IMR-90 (cell line): Measurements from ENCODE around the gene WNT9B. TPM values are rescaled to one million over a fixed set of nuclear protein-coding genes. Genes with fewer than 3 reads are reported as not detected.

ENCODE experiments used
- ATAC-seq: fragments of 200-7000 bp; cut with Tn5 transposase; 2 replicates; pipeline ENCODE4 v1.9.1; 2020; ENCODE audit warnings: low read depth, mild to moderate bottlenecking, moderate library complexity
- BruUV-seq: library from RNA; stranded (reverse); fragments of 400-500 nt; replicated peaks from 2 replicates; lab custom pipeline; 2021; lab: Mats Ljungman, UMichigan
- CTCF ChIA-PET: fragments of 300-600 bp; formaldehyde crosslinking; extraction: SDS; loops from one replicate; lab custom pipeline; 2021; ENCODE audit warnings: antibody characterized with exemption; lab: Yijun Ruan, JAX
- POLR2A ChIA-PET: fragments of 300-600 bp; sonication (Branson Sonifier 250); formaldehyde crosslinking; loops from one replicate; lab custom pipeline; 2022; ENCODE audit warnings: antibody characterized with exemption; ENCODE audit not compliant: unreplicated experiment; lab: Charles Lee
- DNase-seq: peaks from one replicate; pipeline ENCODE4 v3.0.0; 2013
- H2AFZ ChIP-seq: replicated peaks from 2 replicates; pipeline ENCODE3; 2013; ENCODE audit warnings: low read length, mild to moderate bottlenecking; ENCODE audit not compliant: poor library complexity
- H2AK5ac ChIP-seq: 2 replicates; pipeline ENCODE4 v1.6.1; 2013; ENCODE audit warnings: low read depth, low read length, inconsistent platforms
- H2AK9ac ChIP-seq: replicated peaks from 2 replicates; pipeline ENCODE3; 2013; ENCODE audit warnings: mild to moderate bottlenecking, low read depth, low read length, moderate library complexity; ENCODE audit not compliant: poor library complexity
- H2BK120ac ChIP-seq: 2 replicates; pipeline ENCODE4 v1.6.1; 2013; ENCODE audit warnings: low read depth, low read length, inconsistent platforms
- H2BK15ac ChIP-seq: 3 replicates; pipeline ENCODE4 v1.6.1; 2013; ENCODE audit warnings: low read depth, low read length, inconsistent platforms
- H2BK20ac ChIP-seq: 2 replicates; pipeline ENCODE4 v1.6.1; 2013; ENCODE audit warnings: low read depth, mild to moderate bottlenecking, inconsistent platforms, low read length, moderate library complexity
- H2BK5ac ChIP-seq: 2 replicates; pipeline ENCODE4 v1.6.1; 2013; ENCODE audit warnings: mild to moderate bottlenecking, low read depth, low read length, inconsistent platforms; ENCODE audit not compliant: poor library complexity, severe bottlenecking
- H3K14ac ChIP-seq: replicated peaks from 2 replicates; pipeline ENCODE4 v1.6.1; 2013; ENCODE audit warnings: low read depth, low read length, inconsistent platforms
- H3K18ac ChIP-seq: 2 replicates; pipeline ENCODE4 v1.6.1; 2013; ENCODE audit warnings: low read depth, low read length, control low read depth
- H3K23ac ChIP-seq: 2 replicates; pipeline ENCODE4 v1.6.1; 2013; ENCODE audit warnings: low read depth, low read length, inconsistent platforms
- H3K27ac ChIP-seq: 2 replicates; pipeline ENCODE4 v1.5.1; 2013; ENCODE audit warnings: mild to moderate bottlenecking, control low read depth, low read length; ENCODE audit not compliant: insufficient read depth
- H3K27me3 ChIP-seq: 2 replicates; pipeline ENCODE4 v1.6.1; 2013; ENCODE audit warnings: low read length; ENCODE audit not compliant: control insufficient read depth, insufficient read depth
- H3K36me3 ChIP-seq: 2 replicates; pipeline ENCODE4 v1.6.1; 2013; ENCODE audit warnings: low read length, mixed read lengths; ENCODE audit not compliant: control insufficient read depth, insufficient read depth
- H3K4ac ChIP-seq: 2 replicates; pipeline ENCODE4 v1.6.1; 2013; ENCODE audit warnings: low read depth, low read length, inconsistent platforms
- H3K4me1 ChIP-seq: 2 replicates; pipeline ENCODE4 v1.6.1; 2013; ENCODE audit warnings: low read length, mixed read lengths; ENCODE audit not compliant: control insufficient read depth, insufficient read depth
- H3K4me2 ChIP-seq: 2 replicates; pipeline ENCODE4 v1.6.1; 2013; ENCODE audit warnings: low read depth, mild to moderate bottlenecking, control low read depth, low read length, moderate library complexity
- H3K4me3 ChIP-seq: 2 replicates; pipeline ENCODE4 v1.5.1; 2013; ENCODE audit warnings: low read depth, mild to moderate bottlenecking, control low read depth, low read length, moderate library complexity; ENCODE audit not compliant: insufficient read depth
- H3K56ac ChIP-seq: 2 replicates; pipeline ENCODE4 v1.6.1; 2013; ENCODE audit warnings: low read length, inconsistent platforms; ENCODE audit not compliant: insufficient read depth; ENCODE audit errors: extremely low read depth
- H3K79me1 ChIP-seq, 2 experiments: 2 replicates each; pipeline ENCODE4 v1.6.1; 2013; ENCODE audit warnings: low read length in 2 of 2, inconsistent platforms in 1 of 2, low read depth in 1 of 2
- H3K9ac ChIP-seq: 2 replicates; pipeline ENCODE4 v1.6.1; 2013; ENCODE audit warnings: low read depth, low read length, control low read depth
- H3K9me1 ChIP-seq: 2 replicates; pipeline ENCODE4 v1.6.1; 2013; ENCODE audit warnings: low read length, inconsistent platforms; ENCODE audit not compliant: insufficient read depth
- H3K9me3 ChIP-seq: 2 replicates; pipeline ENCODE4 v1.6.1; 2013; ENCODE audit warnings: low read length; ENCODE audit not compliant: control insufficient read depth, insufficient read depth
- H4K20me1 ChIP-seq: 2 replicates; pipeline ENCODE4 v1.6.1; 2013; ENCODE audit warnings: low read length, inconsistent platforms; ENCODE audit not compliant: insufficient read depth
- H4K5ac ChIP-seq: 2 replicates; pipeline ENCODE4 v1.6.1; 2013; ENCODE audit warnings: mild to moderate bottlenecking, low read depth, low read length, control low read depth
- H4K8ac ChIP-seq, 2 experiments: 2 replicates each; pipeline ENCODE4 v1.6.1; 2013; ENCODE audit warnings: low read depth in 2 of 2, low read length in 2 of 2, control low read depth in 1 of 2, inconsistent platforms in 1 of 2
- H4K91ac ChIP-seq: 2 replicates; pipeline ENCODE4 v1.6.1; 2013; ENCODE audit warnings: low read depth, low read length, inconsistent platforms; ENCODE audit not compliant: insufficient read depth
- BHLHE40 ChIP-seq: fragments of 150-350 bp; IDR thresholded peaks from 2 replicates; pipeline ENCODE4 v1.6.1; 2016; ENCODE audit warnings: mild to moderate bottlenecking, low read depth, low read length
- CHD1 ChIP-seq: IDR thresholded peaks from 2 replicates; pipeline ENCODE4 v1.6.1; 2012; ENCODE audit warnings: low read depth, low read length, improper control_type of control experiment
- FOS ChIP-seq: fragments of 150-350 bp; IDR thresholded peaks from 2 replicates; pipeline ENCODE4 v1.6.1; 2016; ENCODE audit warnings: low read depth, low read length
- MAFK ChIP-seq: IDR thresholded peaks from 2 replicates; pipeline ENCODE4 v1.6.1; 2012; ENCODE audit warnings: low read depth, low read length, improper control_type of control experiment
- MAZ ChIP-seq: IDR thresholded peaks from 2 replicates; pipeline ENCODE4 v1.6.1; 2012; ENCODE audit warnings: low read depth, mild to moderate bottlenecking, low read length, improper control_type of control experiment, moderate library complexity, borderline replicate concordance
- MXI1 ChIP-seq: IDR thresholded peaks from 2 replicates; pipeline ENCODE4 v1.6.1; 2012; ENCODE audit warnings: low read depth, mild to moderate bottlenecking, low read length, moderate library complexity, borderline replicate concordance
- NFE2L2 ChIP-seq: fragments of 150-350 bp; IDR thresholded peaks from 2 replicates; pipeline ENCODE4 v1.6.1; 2016; ENCODE audit warnings: low read depth, mild to moderate bottlenecking, low read length
- POLR2A ChIP-seq: IDR thresholded peaks from 2 replicates; pipeline ENCODE4 v1.6.1; 2012; ENCODE audit warnings: mild to moderate bottlenecking, low read depth, low read length
- RAD21 ChIP-seq: IDR thresholded peaks from 2 replicates; pipeline ENCODE4 v1.6.1; 2012; ENCODE audit warnings: low read length, improper control_type of control experiment
- RCOR1 ChIP-seq: IDR thresholded peaks from 2 replicates; pipeline ENCODE4 v1.6.1; 2012; ENCODE audit warnings: mild to moderate bottlenecking, low read length, improper control_type of control experiment; ENCODE audit not compliant: insufficient replicate concordance
- RFX5 ChIP-seq: IDR thresholded peaks from 2 replicates; pipeline ENCODE4 v1.8.0; 2012; ENCODE audit warnings: low read depth, mild to moderate bottlenecking, low read length, moderate library complexity
- SMC3 ChIP-seq: fragments of 150-350 bp; IDR thresholded peaks from 2 replicates; pipeline ENCODE4 v1.6.1; 2016; ENCODE audit warnings: low read depth, mild to moderate bottlenecking, antibody characterized with exemption, low read length, moderate library complexity
- WGBS, 2 experiments: methylation state at CpG; one replicate each; pipeline versions ENCODE4 v1.1.5 to v1.1.7; 2013; ENCODE audit warnings: missing lambda C conversion rate in 2 of 2; ENCODE audit not compliant: insufficient read length in 1 of 2; ENCODE audit errors: extremely low coverage in 2 of 2; 5-methylcytosine and 5-hydroxymethylcytosine counted together
- dilution Hi-C: fragments of 300-500 bp; cut with HindIII; formaldehyde crosslinking; loops from one replicate; pipeline ENCODE4 v1.14.3; 2018; ENCODE audit warnings: low sequenced_read_pairs; ENCODE audit not compliant: unreplicated experiment
- in situ Hi-C: fragments of 300-500 bp; cut with MboI; formaldehyde crosslinking; loops from 3 replicates; pipeline ENCODE4 v1.14.3; 2019; ENCODE audit warnings: low sequenced_read_pairs, inconsistent platforms, mixed read lengths
- intact Hi-C: fragments of 100-400 bp; cut with micrococcal nuclease; formaldehyde crosslinking; loops from 2 replicates; pipeline ENCODE4 v1.10.0; 2022
- polyA plus RNA-seq, 3 experiments: library from polyadenylated mRNA; depleted of rRNA; stranded (reverse); fragments of >200 nt; gene quantifications; 2 replicates each; pipeline ENCODE4 v1.2.3, GENCODE V29; 2012; ENCODE audit warnings: low replicate concordance in 1 of 3
- total RNA-seq: library from RNA; depleted of rRNA; stranded (reverse); fragments of >200 nt; gene quantifications from 2 replicates; pipeline ENCODE4 v1.2.3, GENCODE V29; 2012
- TF ChIP-seq, protein P1 (sequence below): fragments of 150-350 bp; IDR thresholded peaks from 2 replicates; pipeline ENCODE4 v1.6.1; 2017; ENCODE audit warnings: mild to moderate bottlenecking, antibody characterized with exemption, low read length, low read depth
- TF ChIP-seq, protein P2 (sequence below): fragments of 150-350 bp; IDR thresholded peaks from 2 replicates; pipeline ENCODE4 v1.6.1; 2016; ENCODE audit warnings: low read depth, mild to moderate bottlenecking, low read length, moderate library complexity, borderline replicate concordance
- TF ChIP-seq, protein P3 (sequence below): conservative IDR thresholded peaks from 2 replicates; pipeline ENCODE4 v1.5.1; 2012; ENCODE audit warnings: mild to moderate bottlenecking, low read depth, low read length, improper control_type of control experiment

Gene WNT9B
- total and polyA plus RNA-seq, 2 of the 4 experiments (the other 2 are of a cell fraction) = not detected

DNA sequence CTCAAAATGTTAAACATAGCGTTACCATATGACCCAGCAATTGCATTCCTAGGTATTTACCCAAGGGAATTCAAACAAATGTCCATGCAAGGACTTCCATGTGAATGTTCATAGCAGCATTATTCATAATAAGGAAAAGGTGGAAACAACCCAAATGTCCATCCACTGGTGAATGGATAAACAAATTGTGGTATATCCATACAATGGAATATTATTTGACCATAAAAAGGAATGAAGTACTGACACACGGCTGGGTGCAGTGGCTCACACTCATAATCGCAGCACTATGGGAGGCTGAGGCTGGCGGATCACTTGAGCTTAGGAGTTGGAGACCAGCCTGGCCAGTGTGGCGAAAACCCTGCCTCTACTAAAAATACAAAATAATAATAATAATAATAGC, 47.5 kb downstream of the WNT9B start:
- H3K36me3 ChIP-seq = no peaks in the 10 kb centered on the region
- H3K4ac ChIP-seq = no peak overlapping the region
- no peak overlapping the region for H2AK9ac ChIP-seq
- H3K23ac ChIP-seq = no peak overlapping the region
- no peak overlapping the region for H3K56ac ChIP-seq
- no peak overlapping the region for H2BK5ac ChIP-seq
- H4K5ac ChIP-seq = no peak overlapping the region
- no peaks in the 10 kb centered on the region for H4K20me1 ChIP-seq
- intact Hi-C loops (no loop called here), in situ Hi-C loops (no loop called here), dilution Hi-C loops (no loop called here)
- WGBS, 2 experiments = no CpG with 5 or more reads among the region's 5 CpGs
- DNase-seq (no peak), ATAC-seq (no peak)
- no peaks in the 10 kb centered on the region for H3K4me1 ChIP-seq
- no peaks in the 10 kb centered on the region for H3K79me1 ChIP-seq
- TF ChIP-seq BHLHE40 (no peak), RFX5 (no peak), NFE2L2 (no peak), CHD1 (no peak), POLR2A (no peak), MAZ (no peak), MAFK (no peak), FOS (no peak), RAD21 (no peak), RCOR1 (no peak), SMC3 (no peak), MXI1 (no peak)
- TF ChIP-seq, protein P1, sequence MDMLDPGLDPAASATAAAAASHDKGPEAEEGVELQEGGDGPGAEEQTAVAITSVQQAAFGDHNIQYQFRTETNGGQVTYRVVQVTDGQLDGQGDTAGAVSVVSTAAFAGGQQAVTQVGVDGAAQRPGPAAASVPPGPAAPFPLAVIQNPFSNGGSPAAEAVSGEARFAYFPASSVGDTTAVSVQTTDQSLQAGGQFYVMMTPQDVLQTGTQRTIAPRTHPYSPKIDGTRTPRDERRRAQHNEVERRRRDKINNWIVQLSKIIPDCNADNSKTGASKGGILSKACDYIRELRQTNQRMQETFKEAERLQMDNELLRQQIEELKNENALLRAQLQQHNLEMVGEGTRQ = no peak
- TF ChIP-seq, protein P2, sequence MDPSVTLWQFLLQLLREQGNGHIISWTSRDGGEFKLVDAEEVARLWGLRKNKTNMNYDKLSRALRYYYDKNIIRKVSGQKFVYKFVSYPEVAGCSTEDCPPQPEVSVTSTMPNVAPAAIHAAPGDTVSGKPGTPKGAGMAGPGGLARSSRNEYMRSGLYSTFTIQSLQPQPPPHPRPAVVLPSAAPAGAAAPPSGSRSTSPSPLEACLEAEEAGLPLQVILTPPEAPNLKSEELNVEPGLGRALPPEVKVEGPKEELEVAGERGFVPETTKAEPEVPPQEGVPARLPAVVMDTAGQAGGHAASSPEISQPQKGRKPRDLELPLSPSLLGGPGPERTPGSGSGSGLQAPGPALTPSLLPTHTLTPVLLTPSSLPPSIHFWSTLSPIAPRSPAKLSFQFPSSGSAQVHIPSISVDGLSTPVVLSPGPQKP = no peak
- TF ChIP-seq, protein P3, sequence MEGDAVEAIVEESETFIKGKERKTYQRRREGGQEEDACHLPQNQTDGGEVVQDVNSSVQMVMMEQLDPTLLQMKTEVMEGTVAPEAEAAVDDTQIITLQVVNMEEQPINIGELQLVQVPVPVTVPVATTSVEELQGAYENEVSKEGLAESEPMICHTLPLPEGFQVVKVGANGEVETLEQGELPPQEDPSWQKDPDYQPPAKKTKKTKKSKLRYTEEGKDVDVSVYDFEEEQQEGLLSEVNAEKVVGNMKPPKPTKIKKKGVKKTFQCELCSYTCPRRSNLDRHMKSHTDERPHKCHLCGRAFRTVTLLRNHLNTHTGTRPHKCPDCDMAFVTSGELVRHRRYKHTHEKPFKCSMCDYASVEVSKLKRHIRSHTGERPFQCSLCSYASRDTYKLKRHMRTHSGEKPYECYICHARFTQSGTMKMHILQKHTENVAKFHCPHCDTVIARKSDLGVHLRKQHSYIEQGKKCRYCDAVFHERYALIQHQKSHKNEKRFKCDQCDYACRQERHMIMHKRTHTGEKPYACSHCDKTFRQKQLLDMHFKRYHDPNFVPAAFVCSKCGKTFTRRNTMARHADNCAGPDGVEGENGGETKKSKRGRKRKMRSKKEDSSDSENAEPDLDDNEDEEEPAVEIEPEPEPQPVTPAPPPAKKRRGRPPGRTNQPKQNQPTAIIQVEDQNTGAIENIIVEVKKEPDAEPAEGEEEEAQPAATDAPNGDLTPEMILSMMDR = no peak
- H2AK5ac ChIP-seq = no peak overlapping the region
- no peak overlapping the region for H3K27ac ChIP-seq
- no peak overlapping the region for H3K18ac ChIP-seq
- ChIA-PET POLR2A (no interaction called here), CTCF (no interaction called here)
- no peak overlapping the region for H2BK20ac ChIP-seq
- H2BK15ac ChIP-seq = no peak overlapping the region
- BruUV-seq = no TSS peak
- H3K14ac ChIP-seq = no peak overlapping the region
- H3K9me3 ChIP-seq = peaks cover 3% of the 10 kb centered on the region; the same call in 1 of the 2 replicates
- no peak overlapping the region for H2AFZ ChIP-seq
- no peak overlapping the region for H4K91ac ChIP-seq
- H4K8ac ChIP-seq = no peak overlapping the region
- H3K4me2 ChIP-seq = no peak overlapping the region
- no peaks in the 10 kb centered on the region for H3K9me1 ChIP-seq
- no peak overlapping the region for H2BK120ac ChIP-seq
- H3K4me3 ChIP-seq = no peak overlapping the region
- H3K9ac ChIP-seq = no peak overlapping the region
- peaks cover 46% of the 10 kb centered on the region for H3K27me3 ChIP-seq
